Lower lobe of right lung (tissue), 2 donors: ENCODE results near the gene SCP2. TPM values are rescaled to one million over a fixed set of nuclear protein-coding genes. Genes with fewer than 3 reads are reported as not detected.

Source experiments
- ATAC-seq, 2 donors: fragments of 200-7000 bp; cut with Tn5 transposase; one replicate each; pipeline ENCODE4 v1.9.1; 2020 to 2022; ENCODE audit warnings: mild to moderate bottlenecking in 2 of 2, moderate library complexity in 2 of 2
- DNase-seq: peaks from one replicate; pipeline ENCODE4 v3.0.0-alpha.2; 2020
- H3K27ac ChIP-seq: fragments of 200-600 bp; one replicate; pipeline ENCODE4 v1.8.0; 2022
- H3K27me3 ChIP-seq: fragments of 200-600 bp; one replicate; pipeline ENCODE4 v1.8.0; 2022; ENCODE audit warnings: low read depth
- H3K36me3 ChIP-seq: fragments of 200-600 bp; one replicate; pipeline ENCODE4 v1.8.0; 2022; ENCODE audit warnings: mild to moderate bottlenecking
- H3K4me1 ChIP-seq: fragments of 200-600 bp; one replicate; pipeline ENCODE4 v1.8.0; 2022
- H3K4me3 ChIP-seq: fragments of 200-600 bp; one replicate; pipeline ENCODE4 v1.8.0; 2022; ENCODE audit warnings: mild to moderate bottlenecking
- H3K9me3 ChIP-seq: fragments of 200-600 bp; one replicate; pipeline ENCODE4 v1.8.0; 2022
- CTCF ChIP-seq: fragments of 200-600 bp; IDR thresholded peaks from one replicate; pipeline ENCODE4 v1.8.0; 2022; ENCODE audit warnings: antibody characterized with exemption, mild to moderate bottlenecking
- intact Hi-C: fragments of 100-400 bp; cut with DNase I; formaldehyde crosslinking; loops from one replicate; pipeline ENCODE4 v1.11.0; 2022
- long read RNA-seq: library from polyadenylated mRNA; unstranded; transcript quantifications from one replicate; pipeline ENCODE4 v2.0.0, GENCODE V29; 2021
- total RNA-seq: library from RNA; stranded (reverse); fragmentation: NEBNext Ultra II Directional; extraction: Animal tissue kit (Norgen Biotek cat#: 25700); gene quantifications from one replicate; pipeline ENCODE4 v1.2.1, GENCODE V29; 2021
- donor health status: DM: no; HTN: yes; CAD: no; lungs with severe emphysema.

Gene SCP2
- total RNA-seq: 148 TPM
- long read RNA-seq, transcript SCP2-205 (4 exons, 1,298 nt): minor isoform, 5 of 225 reads
- long read RNA-seq, transcript SCP2-207 (5 exons, 894 nt): major isoform, 125 of 225 reads
- long read RNA-seq, transcript SCP2-203 (16 exons, 2,811 nt): minor isoform, 71 of 225 reads
- long read RNA-seq, partial matches to known transcripts: 9 of 225 reads
- long read RNA-seq, other reads (novel, unspliced or antisense): 9 of 225 reads

GRCh38 chr1:52927212-52928014 lies at the start of gene SCP2:
Gene SCP2, plus strand, starts transcription at chr1:52927276. Its CDS starts 121 bp downstream, at chr1:52927397.
- TF ChIP-seq CTCF: no peak
- H3K4me1 ChIP-seq: peaks cover 23% of the 10 kb centered on the region
- intact Hi-C loops: no loop called here
- H3K9me3 ChIP-seq: no peaks in the 10 kb centered on the region
- H3K36me3 ChIP-seq: no peaks in the 10 kb centered on the region
- peak within 1 kb of the TSS; percentile 83 for H3K27ac ChIP-seq
- peak; percentile 96 to 97 for ATAC-seq
- DNase-seq: peak; percentile 88
- H3K4me3 ChIP-seq: peak within 1 kb of the TSS; percentile 81
- H3K27me3 ChIP-seq: no peaks in the 10 kb centered on the region

GRCh38 chr1:52877554-52877953 lies 49.5 kb upstream of the SCP2 start:
- no peaks in the 10 kb centered on the region for H3K27me3 ChIP-seq
- no peak overlapping the region for H3K27ac ChIP-seq
- no peak for TF ChIP-seq CTCF
- H3K4me3 ChIP-seq: no peak overlapping the region
- no peaks in the 10 kb centered on the region for H3K9me3 ChIP-seq
- DNase-seq: no peak
- no peaks in the 10 kb centered on the region for H3K4me1 ChIP-seq
- no peak for ATAC-seq
- intact Hi-C loops: no loop called here
- H3K36me3 ChIP-seq: no peaks in the 10 kb centered on the region

- H3K36me3 ChIP-seq: no peaks in the 10 kb centered on the region
- no peaks in the 10 kb centered on the region for H3K9me3 ChIP-seq
- no peak overlapping the region for H3K27ac ChIP-seq
- intact Hi-C loops: no loop called here
- no peak for TF ChIP-seq CTCF
- no peak for ATAC-seq
- no peaks in the 10 kb centered on the region for H3K4me1 ChIP-seq
- DNase-seq: no peak
- no peaks in the 10 kb centered on the region for H3K27me3 ChIP-seq
- H3K4me3 ChIP-seq: no peak overlapping the region
Measured at GRCh38 chr1:52880206-52880605, 46.9 kb upstream of the SCP2 start.

- Histone ChIP-seq H3K4me3 (no peak overlapping the region), H3K9me3 (no peaks in the 10 kb centered on the region), H3K27ac (no peak overlapping the region), H3K4me1 (no peaks in the 10 kb centered on the region), H3K36me3 (no peaks in the 10 kb centered on the region), H3K27me3 (no peaks in the 10 kb centered on the region)
- DNase-seq (no peak), ATAC-seq (no peak)
- intact Hi-C loops: no loop called here
- TF ChIP-seq CTCF: no peak
Measured at GRCh38 chr1:52887483-52887882, 39.6 kb upstream of the SCP2 start.

GRCh38 chr1:52892424-52893215 lies 34.5 kb upstream of the SCP2 start:
- no peak for ATAC-seq
- Histone ChIP-seq H3K9me3 (no peaks in the 10 kb centered on the region), H3K4me3 (no peak overlapping the region), H3K27me3 (no peaks in the 10 kb centered on the region), H3K36me3 (peaks cover 31% of the 10 kb centered on the region), H3K27ac (no peak overlapping the region), H3K4me1 (no peaks in the 10 kb centered on the region)
- no peak for DNase-seq
- intact Hi-C loops: no loop called here
- TF ChIP-seq CTCF: no peak
